ENCODE measurements around the gene ARHGEF16.

The ARHGEF16 gene

DNA sequence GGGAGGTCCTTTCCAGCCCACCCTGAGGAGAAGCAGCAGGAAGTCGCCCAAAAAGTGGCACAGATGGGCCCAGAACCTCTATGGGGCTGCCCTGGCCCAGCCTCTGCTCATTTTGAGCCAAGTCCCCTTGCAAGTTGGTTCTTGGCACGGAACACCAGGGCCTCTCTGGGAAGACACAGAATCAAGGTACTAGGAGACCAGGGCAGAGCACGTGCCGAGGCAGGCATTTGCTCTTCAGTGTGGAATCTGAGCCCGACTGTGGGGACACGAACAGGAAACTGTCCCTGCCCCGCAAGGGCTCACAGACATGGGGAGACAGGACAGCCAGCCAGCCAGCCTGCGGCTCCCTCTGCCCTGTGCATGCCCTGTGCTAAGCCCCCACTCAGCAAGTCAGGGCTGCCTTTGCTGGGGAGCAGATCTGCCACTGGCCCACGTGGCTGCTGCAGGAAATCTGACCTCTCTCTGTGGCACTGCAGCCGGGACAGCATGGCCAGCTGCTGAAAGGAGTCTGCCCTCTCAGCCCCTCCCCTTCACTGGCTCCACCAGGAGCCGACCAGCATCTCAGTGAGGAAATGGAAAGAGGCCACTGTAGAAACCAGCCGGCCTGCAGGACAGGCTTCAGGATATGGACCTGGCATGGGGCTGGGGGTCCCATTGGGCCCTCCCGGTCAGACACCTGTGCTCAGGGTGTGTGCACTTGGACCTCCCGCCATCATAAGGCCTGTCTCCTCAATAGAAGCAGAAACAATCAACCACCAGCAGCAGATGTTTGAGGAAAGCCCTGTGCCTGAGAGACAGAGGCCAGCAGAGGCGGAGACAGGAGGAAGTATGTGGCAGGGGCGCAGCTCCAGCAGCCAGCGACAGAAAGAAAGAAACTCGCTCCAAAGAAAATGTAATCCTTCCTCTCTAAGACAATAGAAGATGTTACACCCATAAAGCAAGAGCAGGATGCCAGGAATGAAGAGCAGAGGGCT lies 3.7 kb downstream of the ARHGEF16 start:
- DNase-seq = no peak

GRCh38 chr1:3459051-3459908 lies 4.8 kb downstream of the ARHGEF16 start:
- no peak for DNase-seq

GRCh38 chr1:3459940-3460671 lies 5.6 kb downstream of the ARHGEF16 start:
- no peak for DNase-seq

GRCh38 chr1:3460672-3461131 lies 6.2 kb downstream of the ARHGEF16 start:
- DNase-seq = no peak

DNA sequence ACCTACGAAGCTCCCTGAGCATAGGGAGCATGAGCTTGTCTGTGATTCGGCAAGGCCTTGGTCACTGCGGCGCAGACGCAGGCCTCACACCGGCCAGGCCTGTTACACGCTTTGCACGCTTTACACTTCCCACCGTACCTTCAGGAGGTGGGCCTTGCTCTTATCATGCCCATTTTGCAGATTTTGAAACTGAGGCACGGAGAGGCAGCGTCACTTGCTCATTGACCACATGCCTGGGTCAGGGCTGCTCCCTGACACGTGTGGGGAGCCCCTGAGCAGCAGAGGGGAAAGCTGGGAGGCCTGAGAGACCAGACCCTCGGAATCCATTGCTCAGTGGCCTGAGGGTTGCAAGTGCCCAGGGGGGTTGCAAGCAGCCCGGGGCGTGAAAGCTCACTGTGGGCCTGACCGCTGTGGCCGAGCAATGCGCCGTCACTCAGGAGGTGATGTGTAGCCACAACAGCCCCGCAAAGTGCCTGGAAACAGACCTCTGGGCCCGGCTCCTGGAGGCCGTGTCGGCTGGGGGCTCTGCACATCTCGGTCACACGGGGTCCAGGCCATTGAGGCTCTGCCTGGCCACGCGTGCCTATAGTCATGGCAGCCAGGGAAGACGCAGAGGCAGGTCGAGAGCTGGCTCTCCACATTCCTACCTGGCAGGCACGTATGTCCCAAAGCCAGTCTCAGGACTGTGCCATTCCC lies 6.9 kb downstream of the ARHGEF16 start:
- no peak for DNase-seq

- no peak for DNase-seq
These were observed 7.4 kb downstream of the ARHGEF16 start for GRCh38 chr1:3461934-3462275.

GRCh38 chr1:3462356-3463012 lies 8.0 kb downstream of the ARHGEF16 start:
- no peak for DNase-seq

DNA sequence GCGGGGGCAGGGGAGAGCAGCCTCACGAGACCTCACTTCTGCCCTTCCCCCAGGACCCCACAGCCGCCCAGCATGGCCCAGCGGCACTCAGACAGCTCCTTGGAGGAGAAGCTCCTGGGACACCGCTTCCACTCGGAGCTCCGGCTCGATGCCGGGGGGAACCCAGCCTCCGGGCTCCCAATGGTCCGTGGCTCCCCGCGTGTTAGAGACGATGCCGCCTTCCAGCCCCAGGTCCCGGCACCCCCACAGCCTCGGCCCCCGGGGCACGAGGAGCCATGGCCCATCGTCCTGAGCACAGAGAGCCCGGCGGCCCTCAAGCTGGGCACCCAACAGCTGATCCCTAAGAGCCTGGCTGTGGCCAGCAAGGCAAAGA lies 8.5 kb downstream of the ARHGEF16 start:
- no peak for DNase-seq

DNA sequence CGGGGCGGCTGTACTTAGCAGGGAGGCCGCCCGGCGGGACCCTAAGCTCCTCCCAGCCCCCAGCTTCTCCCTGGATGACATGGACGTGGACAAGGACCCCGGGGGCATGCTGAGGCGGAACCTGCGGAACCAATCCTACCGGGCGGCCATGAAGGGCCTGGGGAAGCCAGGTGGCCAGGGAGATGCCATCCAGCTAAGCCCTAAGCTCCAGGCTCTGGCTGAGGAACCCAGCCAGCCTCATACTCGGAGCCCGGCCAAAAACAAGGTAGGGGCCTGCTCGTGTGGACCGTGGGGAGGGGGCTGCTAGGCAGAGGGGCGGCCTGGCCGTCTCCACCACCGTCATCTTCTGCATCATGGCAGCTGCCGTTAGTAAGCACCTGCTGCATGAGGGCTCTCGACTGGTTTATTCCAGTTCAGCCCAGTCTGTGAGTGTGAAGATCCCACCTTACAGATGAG lies 9.0 kb downstream of the ARHGEF16 start:
- DNase-seq = no peak

DNA sequence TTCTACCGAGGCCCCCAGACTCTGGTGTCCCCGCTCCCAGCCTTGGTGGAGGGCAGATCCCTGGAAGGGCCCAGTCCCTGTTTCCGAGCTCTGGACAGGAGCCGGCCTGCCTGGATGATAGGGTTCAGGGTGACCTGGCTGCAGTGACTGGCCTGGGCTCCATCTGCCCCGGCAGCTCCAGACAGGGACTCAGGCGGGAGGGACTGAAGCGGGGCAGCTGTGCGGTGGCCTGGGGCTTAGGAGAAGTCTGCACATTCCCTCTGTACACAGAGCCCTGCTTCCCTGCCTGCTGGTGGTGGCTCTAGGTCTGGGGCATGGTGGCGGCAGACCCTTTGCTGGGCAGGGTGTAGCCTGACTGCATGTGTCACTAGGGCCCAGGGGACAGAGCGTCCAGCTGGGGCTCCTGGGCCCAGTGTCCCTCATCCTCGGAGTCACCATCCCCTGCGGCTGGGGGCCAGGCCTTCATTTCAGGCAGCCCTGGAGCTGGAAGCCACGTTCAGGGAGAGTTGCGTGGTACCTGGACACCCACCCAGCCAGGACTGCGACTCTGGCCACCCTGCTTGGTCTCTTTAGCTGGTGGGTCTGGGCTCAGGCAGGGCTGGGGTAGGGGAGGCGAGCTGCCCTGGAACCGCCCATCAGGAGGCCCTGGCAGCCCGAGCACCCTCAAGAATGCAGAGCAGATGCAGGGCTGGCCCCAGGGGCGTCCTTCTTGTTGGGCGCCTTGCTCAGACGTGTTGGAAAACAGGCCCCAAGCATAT lies 9.6 kb downstream of the ARHGEF16 start:
- no peak for DNase-seq

- DNase-seq = no peak
These were observed 10.2 kb downstream of the ARHGEF16 start for GRCh38 chr1:3464649-3465025.

GRCh38 chr1:3465091-3465934 lies 10.8 kb downstream of the ARHGEF16 start:
- DNase-seq = no peak

DNA sequence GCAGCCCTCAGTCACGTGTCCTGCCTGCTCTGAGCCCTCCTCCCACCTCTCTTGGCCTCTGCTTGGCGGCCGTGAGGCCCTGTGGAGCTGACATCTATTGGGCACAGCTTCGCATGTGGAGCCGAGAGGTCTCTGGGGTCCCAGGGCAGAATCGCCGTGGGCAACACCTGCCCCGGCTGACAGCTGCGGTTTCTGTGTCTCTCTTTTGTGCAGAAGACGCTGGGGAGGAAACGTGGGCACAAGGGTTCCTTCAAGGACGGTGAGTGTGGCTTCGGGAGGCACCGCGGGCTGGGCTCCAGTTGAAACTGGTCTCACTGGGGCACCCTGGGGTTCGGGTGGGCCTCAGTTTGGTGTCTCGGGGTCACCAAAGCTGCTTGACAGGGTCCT lies 11.5 kb downstream of the ARHGEF16 start:
- DNase-seq = no peak

DNA sequence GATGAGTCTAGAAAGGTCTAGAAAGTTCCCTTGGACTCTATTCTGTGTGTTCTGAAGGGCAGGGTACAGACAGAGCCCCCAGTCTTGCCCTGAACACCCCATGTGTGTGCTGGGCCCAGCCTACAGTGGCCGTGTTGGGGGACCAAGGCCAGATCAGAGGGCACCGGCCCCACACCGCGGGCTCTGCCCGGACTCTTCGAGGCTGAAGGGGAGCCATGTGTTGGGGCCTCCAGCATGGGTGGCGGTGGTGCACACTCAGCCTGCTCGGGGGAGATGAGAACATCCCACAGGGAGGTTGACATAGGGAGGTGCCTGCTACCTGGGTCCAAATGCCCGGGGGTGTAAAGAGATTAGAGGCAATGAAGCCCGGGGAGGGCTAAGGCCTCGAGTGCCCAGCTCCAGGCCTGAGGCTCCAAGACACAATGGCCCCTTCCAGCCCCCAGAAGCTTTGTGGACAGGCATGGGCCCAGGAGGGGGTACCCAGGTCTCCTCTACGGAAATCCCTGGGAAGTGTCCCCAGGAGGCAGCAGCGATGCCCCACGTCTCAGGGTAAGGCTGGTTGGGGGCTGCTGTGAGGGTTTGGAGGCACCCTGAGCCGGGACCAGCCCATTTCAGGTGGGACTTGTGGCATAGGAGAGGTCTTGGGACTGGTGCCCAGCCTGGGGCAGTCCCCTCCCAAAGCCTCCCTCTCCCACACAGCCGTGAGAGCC lies 12.1 kb downstream of the ARHGEF16 start:
- no peak for DNase-seq

DNA sequence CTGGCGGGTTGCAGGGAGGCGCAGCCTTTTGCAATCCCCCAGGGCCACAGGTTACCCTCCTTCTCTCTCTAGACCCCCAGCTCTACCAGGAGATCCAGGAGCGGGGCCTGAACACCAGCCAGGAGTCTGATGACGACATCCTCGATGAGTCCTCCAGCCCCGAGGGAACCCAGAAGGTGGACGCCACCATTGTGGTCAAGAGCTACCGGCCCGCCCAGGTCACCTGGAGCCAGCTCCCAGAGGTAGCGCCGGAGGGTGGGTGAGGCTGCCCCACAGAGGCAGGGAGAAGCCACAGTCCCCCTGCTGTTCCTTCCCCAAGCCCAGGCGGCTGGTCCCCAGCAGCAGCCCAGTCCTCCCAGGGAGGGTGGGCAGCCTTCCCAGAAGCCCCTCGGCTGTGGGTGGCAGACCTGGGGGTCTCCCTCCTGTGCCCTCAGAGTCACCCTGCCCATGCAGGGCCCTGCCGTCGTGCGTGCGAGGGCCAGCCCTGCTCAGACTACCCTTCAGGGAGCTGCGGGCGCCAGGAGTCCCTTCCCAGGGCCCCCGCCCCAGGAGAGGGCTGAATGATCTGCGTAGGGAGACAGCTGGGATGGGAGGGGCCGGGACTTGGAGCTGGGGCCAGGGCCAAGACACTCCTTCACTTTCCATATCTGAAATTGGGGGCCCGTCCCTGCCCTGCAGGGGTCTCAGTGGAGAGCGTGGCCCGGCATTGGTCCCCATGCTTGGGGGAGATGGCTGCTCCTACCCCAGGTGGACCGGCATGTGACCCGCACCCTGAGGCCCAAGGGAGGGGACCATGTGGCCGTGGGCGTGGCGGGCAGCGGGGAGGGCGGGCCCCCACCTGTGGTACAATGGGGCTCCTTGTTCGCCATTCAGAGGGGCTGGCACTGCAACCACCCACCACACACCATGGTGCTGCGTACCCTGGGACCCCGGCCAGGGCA lies 12.9 kb downstream of the ARHGEF16 start:
- DNase-seq = no peak

DNA sequence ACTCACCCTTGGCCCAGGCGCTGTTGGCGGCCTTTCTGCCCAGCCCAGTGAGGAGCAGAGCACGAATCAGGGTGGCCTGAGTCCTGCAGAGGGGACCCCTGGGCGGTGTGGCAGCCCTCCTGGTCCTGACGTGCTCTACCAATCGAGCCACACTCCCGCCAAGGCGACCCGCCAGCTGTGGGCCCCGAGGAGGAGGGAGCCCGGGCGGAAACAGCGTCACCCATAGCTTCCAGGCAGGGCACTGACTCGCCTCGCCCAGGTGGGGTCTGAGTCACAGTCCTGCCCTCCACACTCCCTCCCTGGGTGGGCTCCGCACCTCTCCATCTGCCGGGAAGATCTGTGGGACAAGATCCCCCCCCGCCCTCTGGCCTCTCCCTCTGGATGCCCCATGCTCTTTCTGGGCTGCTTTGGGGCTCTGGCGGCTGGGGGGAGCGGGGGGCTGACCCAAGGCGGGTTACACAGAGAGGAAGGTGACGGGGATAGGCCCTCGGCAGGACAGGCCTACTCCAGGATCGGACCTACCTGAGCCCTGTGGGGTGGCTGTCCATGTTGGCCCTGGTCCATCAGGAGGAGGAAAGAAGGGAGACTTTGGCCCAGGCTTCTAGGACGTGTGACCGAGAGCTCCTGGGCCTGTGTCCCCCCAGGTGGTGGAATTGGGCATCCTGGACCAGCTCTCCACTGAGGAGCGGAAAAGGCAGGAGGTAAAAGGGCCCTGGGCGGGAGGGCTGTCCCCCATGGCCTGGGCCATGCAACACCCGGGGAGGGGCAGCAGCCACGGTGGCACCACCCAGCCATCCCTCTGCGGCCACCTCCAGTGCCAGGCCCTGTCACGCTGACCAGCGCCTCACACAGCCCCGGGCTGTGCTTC lies 14.0 kb downstream of the ARHGEF16 start:
- no peak for DNase-seq

Measured in NCI-H1105 treated with DMSO at 0.1 percent for 48 hours (cell line).